H1 (cell line): ENCODE measurements around the gene HS3ST1. TPM values are rescaled to one million over a fixed set of nuclear protein-coding genes. Genes with fewer than 3 reads are reported as not detected.

Experiments used
- CTCF ChIA-PET: fragments of 300-600 bp; sonication (Branson Sonifier 250); formaldehyde crosslinking; loops from one replicate; lab custom pipeline; 2021; ENCODE audit not compliant: partially characterized antibody; lab: Charles Lee
- POLR2A ChIA-PET: fragments of 300-600 bp; sonication (Branson Sonifier 250); formaldehyde crosslinking; loops from one replicate; lab custom pipeline; 2021; ENCODE audit warnings: inconsistent platforms; ENCODE audit not compliant: partially characterized antibody; lab: Charles Lee
- DNase-seq, 2 experiments: peaks; one replicate each; pipeline versions ENCODE4 v3.0.0 to v3.0.0-alpha.2; 2010 to 2022; ENCODE audit warnings: low spot score in 2 of 2, low read depth in 1 of 2, mixed read lengths in 1 of 2
- FAIRE-seq: peaks from 2 replicates; lab custom pipeline; 2011; peaks lifted over from hg19 to GRCh38; lab: Jason Lieb, UNC
- H2AFZ ChIP-seq: 2 replicates; pipeline ENCODE4 v1.8.1; 2012; ENCODE audit warnings: low read length, inconsistent platforms
- H2AK5ac ChIP-seq: 2 replicates; pipeline ENCODE4 v1.6.1; 2013; ENCODE audit warnings: low read depth, low read length
- H2BK120ac ChIP-seq: replicated peaks from 2 replicates; pipeline ENCODE3; 2013; ENCODE audit warnings: low read depth, low read length, inconsistent platforms
- H2BK12ac ChIP-seq: 2 replicates; pipeline ENCODE4 v1.6.1; 2013; ENCODE audit warnings: low read depth, low read length
- H2BK15ac ChIP-seq: 2 replicates; pipeline ENCODE4 v1.6.1; 2013; ENCODE audit warnings: low read length
- H2BK20ac ChIP-seq: 2 replicates; pipeline ENCODE4 v1.6.1; 2013; ENCODE audit warnings: low read length
- H2BK5ac ChIP-seq: 2 replicates; pipeline ENCODE4 v1.6.1; 2013; ENCODE audit warnings: low read depth, low read length
- H3K14ac ChIP-seq: 2 replicates; pipeline ENCODE4 v1.6.1; 2013; ENCODE audit warnings: inconsistent platforms; ENCODE audit not compliant: insufficient read length
- H3K18ac ChIP-seq: 2 replicates; pipeline ENCODE4 v1.6.1; 2013; ENCODE audit warnings: low read length; ENCODE audit errors: extremely low read depth
- H3K23ac ChIP-seq: 2 replicates; pipeline ENCODE4 v1.6.1; 2013; ENCODE audit warnings: inconsistent platforms; ENCODE audit not compliant: insufficient read length
- H3K23me2 ChIP-seq: 2 replicates; pipeline ENCODE4 v1.6.1; 2013; ENCODE audit warnings: low read depth, low read length
- H3K27ac ChIP-seq: 2 replicates; pipeline ENCODE4 v1.6.1; 2011; ENCODE audit warnings: low read depth, low read length, inconsistent platforms
- H3K27me3 ChIP-seq, 4 experiments: replicated peaks in 1 of 4; 1 replicate in 1 of 4; 2 replicates in 3 of 4; pipeline versions ENCODE4 v1.6.1 to v1.8.1; 2011 to 2013; ENCODE audit warnings: low read length in 3 of 4, mild to moderate bottlenecking in 3 of 4, inconsistent platforms in 2 of 4, mixed read lengths in 2 of 4, moderate library complexity in 1 of 4; ENCODE audit not compliant: control insufficient read depth in 3 of 4, insufficient read depth in 3 of 4; ENCODE audit errors: extremely low read depth in 1 of 4
- H3K36me3 ChIP-seq, 4 experiments: 2 replicates each; pipeline versions ENCODE4 v1.6.1 to v1.8.1; 2011 to 2013; ENCODE audit warnings: mild to moderate bottlenecking in 4 of 4, low read length in 3 of 4, moderate library complexity in 2 of 4, control low read depth in 1 of 4, inconsistent platforms in 1 of 4; ENCODE audit not compliant: insufficient read depth in 4 of 4, control insufficient read depth in 2 of 4
- H3K4ac ChIP-seq: replicated peaks from 2 replicates; pipeline ENCODE3; 2013; ENCODE audit warnings: low read length, low read depth, mixed read lengths, inconsistent platforms; ENCODE audit not compliant: insufficient read length
- H3K4me1 ChIP-seq, 4 experiments: replicated peaks in 1 of 4; 1 replicate in 1 of 4; 2 replicates in 3 of 4; pipeline versions ENCODE4 v1.6.1 to v1.8.1; 2011 to 2013; ENCODE audit warnings: low read length in 3 of 4, inconsistent platforms in 2 of 4, mixed read lengths in 1 of 4; ENCODE audit not compliant: insufficient read depth in 4 of 4, control insufficient read depth in 3 of 4
- H3K4me2 ChIP-seq, 2 experiments: 2 replicates each; pipeline versions ENCODE4 v1.6.1 to v1.8.1; 2011 to 2013; ENCODE audit warnings: low read depth in 2 of 2, low read length in 2 of 2, control low read depth in 1 of 2, inconsistent platforms in 1 of 2, mild to moderate bottlenecking in 1 of 2; ENCODE audit not compliant: insufficient read depth in 1 of 2
- H3K4me3 ChIP-seq, 4 experiments: fragments of 200-600, 300-600 bp in 1 of 4; sonication (generic), shearing (Covaris generic), sonication (Bioruptor Twin) in 1 of 4; 2 replicates each; pipeline versions ENCODE4 v1.5.1 to v1.8.1; 2011 to 2016; ENCODE audit warnings: low read length in 4 of 4, low read depth in 3 of 4, control low read depth in 2 of 4, inconsistent platforms in 2 of 4, mild to moderate bottlenecking in 2 of 4, mixed read lengths in 1 of 4, moderate library complexity in 1 of 4; ENCODE audit not compliant: insufficient read depth in 2 of 4; ENCODE audit errors: extremely low read depth in 1 of 4
- H3K56ac ChIP-seq: replicated peaks from 2 replicates; pipeline ENCODE3; 2013; ENCODE audit warnings: low read depth, mild to moderate bottlenecking, mixed read lengths, low read length, inconsistent platforms; ENCODE audit not compliant: insufficient read length
- H3K79me1 ChIP-seq: 2 replicates; pipeline ENCODE4 v1.6.1; 2013; ENCODE audit warnings: low read depth, low read length, control low read depth
- H3K79me2 ChIP-seq, 2 experiments: 2 replicates each; pipeline versions ENCODE4 v1.6.1 to v1.8.1; 2012 to 2013; ENCODE audit warnings: low read length in 2 of 2, mild to moderate bottlenecking in 2 of 2, inconsistent platforms in 1 of 2; ENCODE audit not compliant: insufficient read depth in 2 of 2, control insufficient read depth in 1 of 2
- H3K9ac ChIP-seq, 4 experiments: replicated peaks in 1 of 4; 1 replicate in 1 of 4; 2 replicates in 3 of 4; pipeline versions ENCODE4 v1.6.1 to v1.8.1; 2011 to 2013; ENCODE audit warnings: low read depth in 3 of 4, low read length in 3 of 4, control low read depth in 2 of 4, mild to moderate bottlenecking in 2 of 4, moderate library complexity in 2 of 4, inconsistent platforms in 1 of 4; ENCODE audit errors: extremely low read depth in 1 of 4
- H3K9me3 ChIP-seq, 2 experiments: 2 replicates each; pipeline versions ENCODE4 v1.6.1 to v1.8.1; 2012 to 2013; ENCODE audit warnings: mild to moderate bottlenecking in 2 of 2, moderate library complexity in 2 of 2, control low read depth in 1 of 2, inconsistent platforms in 1 of 2, low read depth in 1 of 2, low read length in 1 of 2, mixed read lengths in 1 of 2; ENCODE audit not compliant: insufficient read depth in 2 of 2
- H4K20me1 ChIP-seq, 2 experiments: replicated peaks in 1 of 2; 2 replicates each; pipeline versions ENCODE3 to v1.8.1; 2011 to 2013; ENCODE audit warnings: inconsistent platforms in 2 of 2, low read length in 2 of 2, mild to moderate bottlenecking in 1 of 2; ENCODE audit not compliant: insufficient read depth in 2 of 2, control insufficient read depth in 1 of 2
- H4K5ac ChIP-seq: 2 replicates; pipeline ENCODE4 v1.6.1; 2013; ENCODE audit warnings: low read length, low read depth, mixed read lengths, inconsistent platforms; ENCODE audit not compliant: insufficient read length
- H4K8ac ChIP-seq: 2 replicates; pipeline ENCODE4 v1.8.0; 2013; ENCODE audit warnings: mild to moderate bottlenecking, moderate library complexity, low read length, inconsistent platforms; ENCODE audit not compliant: insufficient read depth; ENCODE audit errors: extremely low read depth
- H4K91ac ChIP-seq: replicated peaks from 2 replicates; pipeline ENCODE3; 2013; ENCODE audit warnings: low read length, mixed read lengths, inconsistent platforms; ENCODE audit not compliant: insufficient read length
- CBX8 ChIP-seq: fragments of 300-800, 300-1000 bp; sonication (generic); IDR thresholded peaks from 2 replicates; pipeline ENCODE4 v1.7.1; 2016; ENCODE audit warnings: low read depth, low read length, borderline replicate concordance
- CHD1 ChIP-seq: IDR thresholded peaks from 2 replicates; pipeline ENCODE4 v1.6.1; 2012; ENCODE audit warnings: low read depth, low read length, improper control_type of control experiment
- CREB1 ChIP-seq: IDR thresholded peaks from 2 replicates; pipeline ENCODE4 v1.6.1; 2012; ENCODE audit warnings: inconsistent platforms
- CTBP2 ChIP-seq: IDR thresholded peaks from 2 replicates; pipeline ENCODE4 v1.7.0; 2011; ENCODE audit warnings: borderline replicate concordance, mild to moderate bottlenecking, moderate library complexity, mixed read lengths, low read length; ENCODE audit not compliant: insufficient read depth, insufficient read length
- HDAC6 ChIP-seq: IDR thresholded peaks from one replicate; pipeline ENCODE4 v1.7.1; 2012; ENCODE audit warnings: low read depth, mild to moderate bottlenecking, inconsistent platforms, low read length, moderate library complexity
- KDM4A ChIP-seq: IDR thresholded peaks from one replicate; pipeline ENCODE4 v1.7.1; 2012; ENCODE audit warnings: low read depth, mild to moderate bottlenecking, moderate library complexity, low read length, inconsistent platforms; ENCODE audit not compliant: severe bottlenecking
- SIX5 ChIP-seq: IDR thresholded peaks from 2 replicates; pipeline ENCODE4 v1.6.1; 2011; ENCODE audit warnings: mild to moderate bottlenecking, low read depth, low read length
- SP2 ChIP-seq: IDR thresholded peaks from 2 replicates; pipeline ENCODE4 v1.6.1; 2012; ENCODE audit warnings: mild to moderate bottlenecking, low read length, inconsistent platforms
- SP4 ChIP-seq: IDR thresholded peaks from 2 replicates; pipeline ENCODE4 v1.6.1; 2012; ENCODE audit warnings: low read length, inconsistent platforms
- SRF ChIP-seq: IDR thresholded peaks from 2 replicates; pipeline ENCODE4 v1.6.1; 2011; ENCODE audit warnings: mild to moderate bottlenecking, low read depth, low read length, moderate library complexity
- SUZ12 ChIP-seq: fragments of 200-600 bp; sonication (generic); IDR thresholded peaks from 2 replicates; pipeline ENCODE4 v1.6.1; 2012; ENCODE audit warnings: mild to moderate bottlenecking, inconsistent platforms, low read length, moderate library complexity, mixed read lengths
- TAF1 ChIP-seq: IDR thresholded peaks from 2 replicates; pipeline ENCODE4 v1.6.1; 2011; ENCODE audit warnings: mild to moderate bottlenecking, low read depth, low read length
- TBP ChIP-seq: IDR thresholded peaks from 2 replicates; pipeline ENCODE4 v1.6.1; 2011; ENCODE audit warnings: low read depth, low read length, improper control_type of control experiment
- TEAD4 ChIP-seq: IDR thresholded peaks from 2 replicates; pipeline ENCODE4 v1.6.1; 2012; ENCODE audit warnings: low read depth, low read length, inconsistent platforms, mixed read lengths
- YY1 ChIP-seq: IDR thresholded peaks from 2 replicates; pipeline ENCODE4 v1.6.1; 2011; ENCODE audit warnings: low read depth, mild to moderate bottlenecking, low read length
- ZNF274 ChIP-seq: IDR thresholded peaks from 2 replicates; pipeline ENCODE4 v1.7.0; 2012; ENCODE audit warnings: low read length, borderline replicate concordance; ENCODE audit errors: extremely low read depth
- WGBS, 2 experiments: shearing (Covaris generic) in 1 of 2; methylation state at CpG; one replicate each; pipeline versions ENCODE4 v1.1.6 to v1.1.7; 2013 to 2015; ENCODE audit warnings: low lambda C conversion rate in 2 of 2, mixed read lengths in 2 of 2, inconsistent platforms in 1 of 2, low coverage in 1 of 2, missing lambda C conversion rate in 1 of 2; ENCODE audit not compliant: insufficient replicate concordance in 2 of 2, insufficient coverage in 1 of 2, insufficient read length in 1 of 2; ENCODE audit errors: extremely low coverage in 1 of 2, missing lambda C conversion rate in 1 of 2; 5-methylcytosine and 5-hydroxymethylcytosine counted together
- polyA plus RNA-seq, 7 experiments: library from polyadenylated mRNA; depleted of rRNA in 3 of 7; stranded (reverse) in 5 of 7; unstranded in 2 of 7; fragments of >200 nt in 5 of 7; fragments of 200-250 nt in 2 of 7; gene quantifications; 1 replicate in 5 of 7; 2 replicates in 1 of 7; 4 replicates in 1 of 7; pipeline versions ENCODE4 v1.2.1 to v1.2.3, GENCODE V29; 2011 to 2013; ENCODE audit warnings: missing spikeins in 2 of 7, mixed read lengths in 2 of 7
- total RNA-seq: library from RNA; stranded (reverse); fragmentation: NEBNext Ultra II Directional; extraction: Animal tissue kit (Norgen Biotek cat#: 25700); gene quantifications from 2 replicates; pipeline ENCODE4 v1.2.1, GENCODE V29; 2021

Gene HS3ST1
- total and polyA plus RNA-seq, 2 of the 8 experiments (the other 6 are each of a cell fraction or from before 2014, with no cell fraction given), result 0.50 to 1.5 TPM

- H3K79me1 ChIP-seq, result no peaks in the 10 kb centered on the region
- no peak overlapping the region for H3K56ac ChIP-seq
- H3K23me2 ChIP-seq, result no peaks in the 10 kb centered on the region
- no peak overlapping the region for H2BK15ac ChIP-seq
- no peak overlapping the region for H3K9ac ChIP-seq
- no peak overlapping the region for H3K4me2 ChIP-seq
- no peak overlapping the region for H3K4me3 ChIP-seq
- no peaks in the 10 kb centered on the region for H3K79me2 ChIP-seq
- whole genome bisulfite sequencing, 2 experiments, result 51% methylated on average over 5 of the region's 5 CpGs; no CpG with 5 or more reads in 1 of the 2 experiments
- no peak overlapping the region for H2AK5ac ChIP-seq
- H3K36me3 ChIP-seq, result no peaks in the 10 kb centered on the region
- no peak overlapping the region for H2BK20ac ChIP-seq
- no peak overlapping the region for H2AFZ ChIP-seq
- H3K27ac ChIP-seq, result no peak overlapping the region
- ChIA-PET POLR2A (interaction anchor here (0.6 to 1.7 kb wide), 2 partner anchors 32 to 361 kb away, joined by 4 read pairs; no protein-coding TSS in a partner anchor), CTCF (interaction anchor here (0.6 to 4.8 kb wide), 6 partner anchors 10 to 839 kb away, joined by 3 to 15 read pairs (median 3); no protein-coding TSS in a partner anchor)
- H3K4ac ChIP-seq, result no peak overlapping the region
- H3K4me1 ChIP-seq, result peaks cover 0 to 4% (median 1%) of the 10 kb centered on the region in 4 experiments; a peak in 2 of 7 replicates
- no peak overlapping the region for H3K14ac ChIP-seq
- no peak overlapping the region for H4K91ac ChIP-seq
- no peaks in the 10 kb centered on the region for H3K9me3 ChIP-seq
- no peak overlapping the region for H2BK120ac ChIP-seq
- no peak overlapping the region for H2BK12ac ChIP-seq
- no peak for DNase-seq
- H4K20me1 ChIP-seq, result no peaks in the 10 kb centered on the region
- no peaks in the 10 kb centered on the region for H3K27me3 ChIP-seq
- TF ChIP-seq SRF (no peak), YY1 (no peak), CHD1 (no peak), KDM4A (no peak), CTBP2 (no peak), CREB1 (no peak), HDAC6 (no peak), SIX5 (no peak), TAF1 (no peak), SP2 (no peak), TBP (no peak), TEAD4 (no peak), CBX8 (no peak), SUZ12 (no peak), SP4 (no peak), ZNF274 (no peak)
- FAIRE-seq, result no peak
- no peak overlapping the region for H2BK5ac ChIP-seq
- no peak overlapping the region for H3K23ac ChIP-seq
- no peak overlapping the region for H4K8ac ChIP-seq
- no peak overlapping the region for H3K18ac ChIP-seq
- H4K5ac ChIP-seq, result no peak overlapping the region
Measured at GRCh38 chr4:11436673-11437072, 8.0 kb upstream of the HS3ST1 start.
